ENCODE data around the gene VSIG4.

Gene VSIG4

DNA sequence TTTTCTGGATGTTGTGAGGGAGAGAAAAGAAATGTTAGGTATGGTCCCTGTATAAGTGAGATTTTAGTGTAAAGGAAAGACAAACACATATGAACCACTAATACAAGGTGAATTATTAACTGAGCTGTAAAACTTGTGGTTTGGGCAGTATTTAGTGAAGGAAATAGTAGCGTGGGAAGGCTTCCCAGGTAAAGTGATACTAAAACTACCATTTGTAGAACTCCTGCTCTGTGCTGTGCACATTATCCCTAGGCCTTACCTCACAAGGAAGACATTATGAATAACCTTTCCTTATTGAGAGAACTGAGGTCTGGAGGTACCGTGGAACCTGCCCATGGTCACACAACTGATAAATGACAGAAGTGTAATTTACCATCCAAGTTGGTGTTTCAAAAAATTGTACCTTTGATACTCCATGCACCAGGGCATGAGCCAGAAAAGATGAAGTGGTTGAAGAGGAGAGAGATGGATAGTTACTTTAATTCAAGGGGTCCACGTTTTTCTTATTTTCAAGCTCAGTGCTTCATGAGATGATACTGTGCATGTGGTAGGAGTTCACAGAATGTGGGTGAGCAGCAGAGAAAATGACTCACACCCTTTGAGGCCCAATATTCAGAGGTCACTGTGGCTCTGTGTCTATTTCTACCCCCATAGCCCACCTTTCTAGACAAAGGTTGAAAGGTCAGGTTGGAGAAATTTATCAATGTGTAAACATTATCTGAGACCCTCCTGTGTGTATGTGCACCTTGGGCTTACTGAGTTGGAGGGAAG, 2.6 kb upstream of the VSIG4 start:
- DNase-seq (ENCODE audit: low read depth) = peak; percentile 27
- TF ChIP-seq CTCF (IDR thresholded peaks at IDR 0.05; ENCODE audit: insufficient read depth, low read depth, low read length, missing control alignments) = no peak
- no peak overlapping the region for H3K4me3 ChIP-seq (ENCODE audit: low read depth, low read length)

DNA sequence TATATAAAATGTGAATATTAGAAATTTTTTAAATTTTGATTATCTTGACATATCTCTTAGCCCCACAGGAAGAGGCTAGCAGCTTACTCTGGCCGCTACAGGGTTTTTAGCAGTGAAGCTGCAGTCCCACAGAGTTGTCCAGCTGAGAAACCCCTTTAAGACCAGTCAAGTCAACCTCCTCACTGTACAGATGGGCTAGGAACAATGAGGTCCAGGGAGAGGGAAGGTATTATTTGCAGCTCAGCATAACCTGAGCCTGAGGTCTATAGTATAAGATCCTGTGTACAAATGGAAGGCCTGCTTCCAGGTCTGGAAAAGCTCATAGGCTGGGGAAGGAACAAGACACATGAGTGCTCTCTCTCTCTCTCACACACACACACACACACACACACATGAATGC, 1.8 kb downstream of the VSIG4 start:
- TF ChIP-seq CTCF (IDR thresholded peaks at IDR 0.05; ENCODE audit: insufficient read depth, low read depth, low read length, missing control alignments) = no peak
- H3K4me3 ChIP-seq (ENCODE audit: low read depth, low read length) = no peak overlapping the region
- DNase-seq (ENCODE audit: low read depth) = no peak

DNA sequence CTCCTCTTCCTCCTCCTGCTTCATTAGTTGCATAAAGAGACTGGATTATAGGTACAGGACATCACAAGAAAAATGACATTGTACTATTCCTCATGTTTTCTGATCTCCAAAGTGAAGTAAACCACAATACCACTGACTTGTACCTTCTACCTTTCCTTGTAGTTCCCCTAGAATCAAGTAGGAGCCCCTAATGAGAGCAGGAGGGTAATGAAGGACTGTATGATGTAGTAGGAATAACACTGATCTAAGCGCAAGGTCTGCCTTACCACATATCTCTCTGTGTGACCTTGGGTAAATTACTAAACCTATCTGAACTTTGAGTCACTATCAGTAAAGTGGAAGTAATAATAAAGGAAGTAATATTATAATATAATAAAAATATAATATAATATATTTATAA, 3.6 kb downstream of the VSIG4 start:
- DNase-seq (ENCODE audit: low read depth) = no peak
- no peak overlapping the region for H3K4me3 ChIP-seq (ENCODE audit: low read depth, low read length)
- TF ChIP-seq CTCF (IDR thresholded peaks at IDR 0.05; ENCODE audit: insufficient read depth, low read depth, low read length, missing control alignments) = no peak

DNA sequence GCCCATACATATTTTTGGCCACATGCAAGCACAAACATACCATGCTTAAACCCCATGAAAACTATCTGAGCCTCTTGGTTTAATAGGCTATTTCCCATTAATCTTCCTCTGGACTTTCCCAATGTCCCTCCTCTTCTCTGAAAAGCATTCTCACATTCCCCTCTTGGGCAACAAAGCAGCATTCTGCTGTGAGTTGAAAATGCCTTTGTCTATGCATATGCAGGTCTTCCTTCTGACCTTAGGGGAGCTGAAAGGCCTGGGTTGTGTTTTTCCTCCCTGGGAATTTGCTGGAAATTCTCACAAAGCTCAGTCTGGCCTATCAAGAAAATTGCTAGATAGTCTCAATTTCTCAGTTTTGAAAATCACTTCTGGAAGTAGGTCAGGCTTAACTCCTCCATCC, 4.2 kb downstream of the VSIG4 start:
- DNase-seq (ENCODE audit: low read depth) = no peak
- no peak overlapping the region for H3K4me3 ChIP-seq (ENCODE audit: low read depth, low read length)
- TF ChIP-seq CTCF (IDR thresholded peaks at IDR 0.05; ENCODE audit: insufficient read depth, low read depth, low read length, missing control alignments) = no peak

DNA sequence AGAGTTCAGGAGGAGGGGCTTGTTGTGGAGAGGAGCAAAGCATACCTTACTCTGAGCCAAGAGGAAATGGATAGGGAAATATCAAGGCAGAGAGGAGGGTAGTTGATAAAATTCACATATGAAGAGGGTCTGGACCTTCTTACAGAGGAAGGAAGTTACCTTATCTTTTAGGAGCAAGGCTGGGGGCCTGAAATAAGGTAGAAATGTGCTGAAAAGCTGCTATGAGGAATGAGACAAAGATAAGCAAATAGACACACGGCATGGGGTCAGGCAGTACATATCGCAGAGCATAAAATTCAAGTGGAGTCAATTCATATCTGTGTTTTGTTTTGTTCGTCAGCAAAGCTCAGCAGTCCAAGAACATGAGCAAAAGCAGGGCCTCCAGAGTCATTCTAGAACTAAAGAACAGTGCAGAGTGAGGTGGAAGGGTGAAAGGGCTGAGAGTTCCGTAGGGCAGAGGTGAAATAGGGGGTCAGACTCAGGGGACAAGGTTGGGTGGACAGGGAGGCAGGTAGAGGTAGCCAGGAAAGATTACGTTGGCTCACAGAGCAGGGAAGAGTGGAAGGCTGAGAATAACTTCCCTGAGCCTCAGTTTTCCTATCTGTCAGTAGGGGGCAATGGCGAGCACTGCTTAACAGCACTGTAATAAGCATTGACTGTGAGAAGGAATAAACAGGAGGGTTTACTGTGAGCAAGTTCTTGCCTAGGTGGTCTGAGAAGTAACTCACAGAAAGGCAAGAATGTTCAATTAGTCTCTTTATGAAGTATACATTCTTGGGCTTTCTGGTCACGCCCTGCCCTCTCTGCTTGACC, 9.2 kb downstream of the VSIG4 start:
- DNase-seq (ENCODE audit: low read depth) = peak; percentile 62
- no peak overlapping the region for H3K4me3 ChIP-seq (ENCODE audit: low read depth, low read length)
- peak; percentile 74 for TF ChIP-seq CTCF (IDR thresholded peaks at IDR 0.05; ENCODE audit: insufficient read depth, low read depth, low read length, missing control alignments)

- H3K4me3 ChIP-seq (ENCODE audit: low read depth, low read length) = no peak overlapping the region
- no peak for DNase-seq (ENCODE audit: low read depth)
- no peak for TF ChIP-seq CTCF (IDR thresholded peaks at IDR 0.05; ENCODE audit: insufficient read depth, low read depth, low read length, missing control alignments)
Measured at GRCh38 chrX:66028936-66029335, 10.9 kb downstream of the VSIG4 start.

Data from GM12865 (cell line).